Endodermal cell (in vitro differentiated cells): ENCODE results near the gene SUPT20HL2. TPM values are rescaled to one million over a fixed set of nuclear protein-coding genes. Genes with fewer than 3 reads are reported as not detected.
"Not testable (repeated sequence)": the region's sequence is repeated elsewhere in the genome, so short reads cannot be mapped to it uniquely, and the experiment has no call there.

Experiments
- DNase-seq: peaks from one replicate; pipeline ENCODE4 v3.0.0-alpha.2; 2017
- H3K27ac ChIP-seq: 2 replicates; pipeline ENCODE4 v1.5.1; 2013; ENCODE audit warnings: mild to moderate bottlenecking, low read depth, low read length, moderate library complexity
- H3K27me3 ChIP-seq: 2 replicates; pipeline ENCODE4 v1.6.1; 2013; ENCODE audit warnings: mild to moderate bottlenecking, low read length, moderate library complexity; ENCODE audit not compliant: insufficient read depth, control insufficient read depth, poor library complexity, severe bottlenecking
- H3K36me3 ChIP-seq: 2 replicates; pipeline ENCODE4 v1.7.0; 2013; ENCODE audit warnings: mild to moderate bottlenecking, low read length, moderate library complexity; ENCODE audit not compliant: control insufficient read depth, insufficient read depth
- H3K4me1 ChIP-seq: one replicate; pipeline ENCODE4 v1.7.0; 2013; ENCODE audit warnings: low read length; ENCODE audit not compliant: control insufficient read depth, insufficient read depth
- H3K4me3 ChIP-seq: 2 replicates; pipeline ENCODE4 v1.5.1; 2013; ENCODE audit warnings: mild to moderate bottlenecking, low read length, moderate library complexity
- H3K9ac ChIP-seq: 2 replicates; pipeline ENCODE4 v1.6.1; 2013; ENCODE audit warnings: mild to moderate bottlenecking, low read length, moderate library complexity; ENCODE audit not compliant: poor library complexity, severe bottlenecking; ENCODE audit errors: extremely low read depth
- H3K9me3 ChIP-seq: 2 replicates; pipeline ENCODE4 v1.6.1; 2013; ENCODE audit warnings: mild to moderate bottlenecking, low read length, moderate library complexity; ENCODE audit not compliant: control insufficient read depth
- H3K27ac Mint-ChIP-seq: 2 replicates; pipeline ENCODE4 v1.8.0; 2020; ENCODE audit warnings: mixed read lengths
- H3K27me3 Mint-ChIP-seq: 2 replicates; pipeline ENCODE4 v1.8.0; 2021; ENCODE audit warnings: mild to moderate bottlenecking, mixed read lengths; ENCODE audit not compliant: insufficient read depth
- H3K36me3 Mint-ChIP-seq: 2 replicates; pipeline ENCODE4 v1.8.0; 2020; ENCODE audit warnings: low read depth, mixed read lengths
- H3K4me1 Mint-ChIP-seq: 2 replicates; pipeline ENCODE4 v1.8.0; 2020; ENCODE audit warnings: mixed read lengths
- H3K4me3 Mint-ChIP-seq: 2 replicates; pipeline ENCODE4 v1.8.0; 2020; ENCODE audit warnings: mild to moderate bottlenecking, moderate library complexity, mixed read lengths
- H3K9me3 Mint-ChIP-seq: 2 replicates; pipeline ENCODE4 v1.8.0; 2020; ENCODE audit warnings: mild to moderate bottlenecking, mixed read lengths
- CTCF ChIP-seq: fragments of 200-600 bp; sonication (generic); conservative IDR thresholded peaks from 2 replicates; pipeline ENCODE4 v1.5.0; 2021; ENCODE audit warnings: antibody characterized with exemption, mild to moderate bottlenecking
- WGBS, 2 experiments: methylation state at CpG; one replicate each; pipeline versions ENCODE4 v1.1.5 to v1.1.7; 2013; ENCODE audit warnings: missing lambda C conversion rate in 2 of 2, mixed read lengths in 1 of 2; ENCODE audit not compliant: insufficient coverage in 1 of 2, insufficient read length in 1 of 2; 5-methylcytosine and 5-hydroxymethylcytosine counted together
- total RNA-seq, 2 donors: library from RNA; stranded (reverse); fragmentation: NEBNext Ultra II Directional in 1 of 2; extraction: Animal tissue kit (Norgen Biotek cat#: 25700) in 1 of 2; gene quantifications; 2 replicates in 1 of 2; 3 replicates in 1 of 2; pipeline ENCODE4 v1.2.1, GENCODE V29; 2021

Gene SUPT20HL2
- total RNA-seq, 2 donors from 2014 or later, result not detected

GRCh38 chrX:24316111-24316510 lies 2.2 kb upstream of the SUPT20HL2 start:
- peaks cover 7% of the 10 kb centered on the region for H3K4me1 Mint-ChIP-seq
- H3K27me3 Mint-ChIP-seq, result no peaks in the 10 kb centered on the region
- no peak for DNase-seq

GRCh38 chrX:24312249-24312607 lies 1.6 kb downstream of the SUPT20HL2 start:
- H3K27ac Mint-ChIP-seq, H3K4me1 ChIP-seq, H3K27me3 Mint-ChIP-seq, H3K9me3 ChIP-seq, H3K36me3 ChIP-seq, DNase-seq, H3K36me3 Mint-ChIP-seq, H3K9me3 Mint-ChIP-seq, H3K4me3 Mint-ChIP-seq, H3K27ac ChIP-seq, H3K9ac ChIP-seq, H3K27me3 ChIP-seq, H3K4me3 ChIP-seq: not testable (repeated sequence)
- WGBS, 2 experiments, result 96% methylated on average over 5 of the region's 6 CpGs; no CpG with 5 or more reads in 1 of the 2 experiments
- H3K4me1 Mint-ChIP-seq, result peaks cover 16% of the 10 kb centered on the region

More at GRCh38 chrX:24316111-24316510, 2.2 kb upstream of the SUPT20HL2 start:
- Mint-ChIP-seq H3K36me3 (no peaks in the 10 kb centered on the region), H3K4me3 (no peak overlapping the region), H3K27ac (no peak overlapping the region), H3K9me3 (no peaks in the 10 kb centered on the region)
- Histone ChIP-seq H3K27ac (no peak overlapping the region), H3K4me1 (no peaks in the 10 kb centered on the region), H3K9ac (no peak overlapping the region), H3K36me3 (no peaks in the 10 kb centered on the region), H3K27me3 (no peaks in the 10 kb centered on the region), H3K9me3 (no peaks in the 10 kb centered on the region), H3K4me3 (no peak overlapping the region)
- 88% methylated on average over 1 of the region's 1 CpG; no CpG with 5 or more reads in 1 of the 2 experiments for WGBS, 2 experiments
- TF ChIP-seq CTCF, result no peak

- H3K36me3 Mint-ChIP-seq, H3K4me3 ChIP-seq, H3K27me3 Mint-ChIP-seq, H3K9me3 ChIP-seq, H3K36me3 ChIP-seq, H3K4me1 ChIP-seq, H3K9me3 Mint-ChIP-seq, H3K9ac ChIP-seq, H3K27me3 ChIP-seq, H3K27ac ChIP-seq, H3K4me3 Mint-ChIP-seq: not testable (repeated sequence)
- peak overlapping the region; percentile 69 for H3K27ac Mint-ChIP-seq
- peak; percentile 87 for DNase-seq
- WGBS, 2 experiments, result 75 to 87% methylated on average over 3 to 17 of the region's 22 CpGs
- TF ChIP-seq CTCF, result peak; percentile 12
- H3K4me1 Mint-ChIP-seq, result peaks cover 16% of the 10 kb centered on the region
These were observed 2.2 kb downstream of the SUPT20HL2 start for GRCh38 chrX:24311507-24312248.

- H3K27me3 ChIP-seq, H3K36me3 ChIP-seq, H3K27me3 Mint-ChIP-seq, H3K4me1 ChIP-seq, H3K4me3 Mint-ChIP-seq, H3K9me3 Mint-ChIP-seq, H3K4me3 ChIP-seq, H3K27ac ChIP-seq, H3K9ac ChIP-seq, H3K36me3 Mint-ChIP-seq, H3K9me3 ChIP-seq: not testable (repeated sequence)
- H3K27ac Mint-ChIP-seq, result peak overlapping the region; percentile 44
- peaks cover 16% of the 10 kb centered on the region for H3K4me1 Mint-ChIP-seq
- 74% methylated on average over 3 of the region's 3 CpGs; no CpG with 5 or more reads in 1 of the 2 experiments for WGBS, 2 experiments
- DNase-seq, result peak; percentile 84
These were observed 3.0 kb downstream of the SUPT20HL2 start for GRCh38 chrX:24310916-24311315.

- not testable (repeated sequence) for H3K4me1 ChIP-seq, H3K9ac ChIP-seq, H3K36me3 ChIP-seq, H3K27me3 ChIP-seq, H3K4me3 ChIP-seq, H3K9me3 Mint-ChIP-seq, H3K36me3 Mint-ChIP-seq, H3K27me3 Mint-ChIP-seq, H3K4me3 Mint-ChIP-seq, H3K27ac ChIP-seq, H3K9me3 ChIP-seq, DNase-seq
- no CpG with 5 or more reads among the region's 6 CpGs for WGBS, 2 experiments
- H3K4me1 Mint-ChIP-seq, result peaks cover 16% of the 10 kb centered on the region
- H3K27ac Mint-ChIP-seq, result peak overlapping the region; percentile 17
These were observed 4.1 kb downstream of the SUPT20HL2 start for GRCh38 chrX:24309580-24310374.
